Activated CD4-positive, alpha-beta memory T cell treated with anti-CD3 and anti-CD28 coated beads for 36 hours (primary cell): ENCODE results near the gene SOX13. TPM values are rescaled to one million over a fixed set of nuclear protein-coding genes. Genes with fewer than 3 reads are reported as not detected.

ENCODE experiments used
- CTCF ChIA-PET: fragments of 350-600 bp; sonication (Branson Sonifier 250); formaldehyde crosslinking; loops from one replicate; lab custom pipeline; 2021; ENCODE audit warnings: antibody characterized with exemption, inconsistent platforms; lab: Charles Lee
- POLR2A ChIA-PET: fragments of 350-600 bp; sonication (Branson Sonifier 250); formaldehyde crosslinking; loops from one replicate; lab custom pipeline; 2021; ENCODE audit warnings: antibody characterized with exemption; lab: Charles Lee
- DNase-seq: peaks from one replicate; pipeline ENCODE4 v3.0.0-alpha.2; 2020
- H3K27ac Mint-ChIP-seq: one replicate; pipeline ENCODE4 v1.8.0; 2021; ENCODE audit warnings: mixed read lengths
- H3K27me3 Mint-ChIP-seq: one replicate; pipeline ENCODE4 v1.8.0; 2021; ENCODE audit warnings: mixed read lengths
- H3K36me3 Mint-ChIP-seq: one replicate; pipeline ENCODE4 v1.8.0; 2021; ENCODE audit warnings: mixed read lengths
- H3K4me1 Mint-ChIP-seq: one replicate; pipeline ENCODE4 v1.8.0; 2021; ENCODE audit warnings: low read depth, mixed read lengths
- H3K4me3 Mint-ChIP-seq: one replicate; pipeline ENCODE4 v1.8.0; 2021; ENCODE audit warnings: mild to moderate bottlenecking, mixed read lengths
- H3K9me3 Mint-ChIP-seq: one replicate; pipeline ENCODE4 v1.8.0; 2021; ENCODE audit warnings: mixed read lengths
- intact Hi-C: fragments of 100-400 bp; cut with micrococcal nuclease; formaldehyde crosslinking; loops from one replicate; pipeline ENCODE4 v1.15.1; 2023
- total RNA-seq, 2 experiments: library from RNA; stranded (reverse); gene quantifications; one replicate each; pipeline ENCODE4 v1.2.3, GENCODE V29; 2021

Gene SOX13
- total RNA-seq, 2 experiments from 2014 or later, result 4.6 to 5.8 TPM

DNA sequence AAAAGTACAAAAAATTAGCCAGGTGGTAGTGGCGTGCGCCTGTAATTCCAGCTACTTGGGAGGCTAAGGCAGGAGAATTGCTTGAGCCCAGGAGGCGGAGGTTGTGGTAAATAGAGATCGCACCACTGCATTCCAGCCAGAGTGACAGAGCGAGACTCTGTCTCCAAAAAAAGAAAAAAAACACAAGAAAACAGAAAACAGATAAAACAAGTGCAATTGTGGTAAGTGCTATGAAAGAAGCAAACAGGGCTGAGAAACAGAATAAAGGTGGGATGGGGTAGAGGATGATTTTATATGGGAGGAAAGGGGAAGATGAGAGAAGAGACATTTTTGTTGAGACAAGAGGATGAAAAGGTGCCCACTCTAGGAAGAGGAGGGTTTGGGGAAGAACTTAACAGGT lies 5.0 kb upstream of the SOX13 start:
- Mint-ChIP-seq H3K4me3 (no peak overlapping the region), H3K9me3 (no peaks in the 10 kb centered on the region), H3K4me1 (peaks cover 8% of the 10 kb centered on the region), H3K27ac (no peak overlapping the region), H3K27me3 (peaks cover 12% of the 10 kb centered on the region), H3K36me3 (no peaks in the 10 kb centered on the region)
- POLR2A ChIA-PET, result no interaction called here
- CTCF ChIA-PET, result no interaction called here
- intact Hi-C loops, result no loop called here
- no peak for DNase-seq

GRCh38 chr1:204069887-204070286 lies 3.0 kb upstream of the SOX13 start:
- ChIA-PET POLR2A (no interaction called here), CTCF (no interaction called here)
- Mint-ChIP-seq H3K4me3 (no peak overlapping the region), H3K9me3 (no peaks in the 10 kb centered on the region), H3K4me1 (peaks cover 20% of the 10 kb centered on the region), H3K27ac (no peak overlapping the region), H3K36me3 (no peaks in the 10 kb centered on the region), H3K27me3 (peaks cover 27% of the 10 kb centered on the region)
- no peak for DNase-seq
- intact Hi-C loops, result loop anchor here (10.0 kb wide), 1 partner anchor 55 kb away; no protein-coding TSS in a partner anchor

GRCh38 chr1:204070895-204071294 lies 2.0 kb upstream of the SOX13 start:
- POLR2A ChIA-PET, result no interaction called here
- intact Hi-C loops, result loop anchor here (10.0 kb wide), 1 partner anchor 54 kb away; no protein-coding TSS in a partner anchor
- no peak for DNase-seq
- Mint-ChIP-seq H3K4me1 (peaks cover 19% of the 10 kb centered on the region), H3K36me3 (no peaks in the 10 kb centered on the region), H3K27me3 (peaks cover 37% of the 10 kb centered on the region), H3K4me3 (no peak overlapping the region), H3K27ac (no peak overlapping the region), H3K9me3 (no peaks in the 10 kb centered on the region)
- CTCF ChIA-PET, result no interaction called here

GRCh38 chr1:204073837-204074273 lies 940 bp downstream of the SOX13 start:
- Mint-ChIP-seq H3K27ac (no peak overlapping the region), H3K9me3 (no peaks in the 10 kb centered on the region), H3K4me3 (peak overlapping the region; percentile 75), H3K4me1 (peaks cover 19% of the 10 kb centered on the region), H3K27me3 (peaks cover 51% of the 10 kb centered on the region), H3K36me3 (no peaks in the 10 kb centered on the region)
- ChIA-PET POLR2A (no interaction called here), CTCF (no interaction called here)
- intact Hi-C loops, result loop anchor here (10.0 kb wide), 1 partner anchor 51 kb away; no protein-coding TSS in a partner anchor
- DNase-seq, result no peak

DNA sequence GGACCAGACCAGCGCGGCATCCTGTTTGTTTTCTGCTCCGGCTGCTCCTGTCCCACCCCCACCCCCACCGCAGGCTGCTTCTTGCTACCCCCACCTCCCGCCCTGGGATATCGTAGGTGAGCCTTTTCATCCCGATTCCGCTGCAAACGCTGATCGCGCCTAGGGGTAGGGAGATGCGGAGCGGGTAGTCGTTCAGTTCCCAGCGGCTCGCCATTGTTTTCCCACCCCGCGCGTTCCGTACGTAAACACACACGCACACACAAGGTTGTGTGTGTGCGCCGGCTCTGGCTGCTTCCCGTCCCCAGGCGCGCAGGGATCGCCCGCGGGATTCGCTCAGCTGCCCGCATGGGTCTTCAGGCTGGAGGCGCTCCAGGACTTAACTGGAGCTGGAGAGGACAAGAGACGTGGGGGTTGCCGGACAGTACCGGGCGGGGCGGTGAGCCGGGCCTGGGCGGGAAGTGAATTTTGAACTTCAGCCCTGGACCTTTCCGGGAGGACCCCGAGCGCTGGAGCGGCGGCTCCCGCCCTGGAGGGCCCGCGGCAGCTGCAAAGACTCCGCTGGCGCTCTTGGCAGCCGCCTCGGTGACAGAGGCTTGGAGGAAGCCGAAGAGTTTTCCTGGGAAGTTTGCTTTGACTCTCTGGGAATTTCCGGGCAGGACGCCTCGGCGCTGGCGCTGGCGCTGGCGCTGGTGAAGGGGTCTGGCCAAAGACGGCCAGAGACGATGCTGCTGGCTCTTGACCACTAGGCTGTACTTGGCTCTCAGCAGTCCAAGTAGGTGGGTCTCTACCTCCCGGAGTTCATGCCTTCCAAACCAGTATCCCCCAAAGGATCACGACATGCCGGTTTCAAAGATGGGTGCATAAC lies 1.6 kb downstream of the SOX13 start:
- intact Hi-C loops, result loop anchor here (10.0 kb wide), 1 partner anchor 50 kb away; no protein-coding TSS in a partner anchor
- ChIA-PET CTCF (no interaction called here), POLR2A (no interaction called here)
- peak; percentile 19 for DNase-seq
- Mint-ChIP-seq H3K4me1 (peaks cover 19% of the 10 kb centered on the region), H3K36me3 (no peaks in the 10 kb centered on the region), H3K4me3 (peak overlapping the region; percentile 75), H3K27ac (no peak overlapping the region), H3K9me3 (no peaks in the 10 kb centered on the region), H3K27me3 (peaks cover 51% of the 10 kb centered on the region)

DNA sequence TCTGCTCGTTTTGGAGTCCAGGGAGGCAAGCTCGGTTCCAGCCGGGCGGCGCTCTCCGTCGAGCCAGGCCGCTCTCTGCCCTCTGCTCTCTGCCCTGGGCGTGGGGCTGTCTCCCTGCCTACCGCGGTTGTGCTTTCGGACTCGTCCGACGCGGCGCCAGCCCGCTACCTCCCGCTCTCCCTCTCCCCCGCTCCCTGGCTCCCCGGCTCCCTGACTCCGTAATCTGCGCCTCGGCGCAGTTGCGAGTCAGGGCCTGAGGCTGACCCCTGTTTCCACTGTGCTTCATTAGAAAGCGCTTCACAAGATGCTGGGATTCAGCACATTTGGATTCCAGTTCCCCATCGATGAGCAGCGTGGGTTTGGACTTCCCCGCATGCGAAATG lies 2.2 kb downstream of the SOX13 start:
- intact Hi-C loops, result loop anchor here (10.0 kb wide), 1 partner anchor 50 kb away; no protein-coding TSS in a partner anchor
- CTCF ChIA-PET, result no interaction called here
- H3K27me3 Mint-ChIP-seq, result peaks cover 51% of the 10 kb centered on the region

DNA sequence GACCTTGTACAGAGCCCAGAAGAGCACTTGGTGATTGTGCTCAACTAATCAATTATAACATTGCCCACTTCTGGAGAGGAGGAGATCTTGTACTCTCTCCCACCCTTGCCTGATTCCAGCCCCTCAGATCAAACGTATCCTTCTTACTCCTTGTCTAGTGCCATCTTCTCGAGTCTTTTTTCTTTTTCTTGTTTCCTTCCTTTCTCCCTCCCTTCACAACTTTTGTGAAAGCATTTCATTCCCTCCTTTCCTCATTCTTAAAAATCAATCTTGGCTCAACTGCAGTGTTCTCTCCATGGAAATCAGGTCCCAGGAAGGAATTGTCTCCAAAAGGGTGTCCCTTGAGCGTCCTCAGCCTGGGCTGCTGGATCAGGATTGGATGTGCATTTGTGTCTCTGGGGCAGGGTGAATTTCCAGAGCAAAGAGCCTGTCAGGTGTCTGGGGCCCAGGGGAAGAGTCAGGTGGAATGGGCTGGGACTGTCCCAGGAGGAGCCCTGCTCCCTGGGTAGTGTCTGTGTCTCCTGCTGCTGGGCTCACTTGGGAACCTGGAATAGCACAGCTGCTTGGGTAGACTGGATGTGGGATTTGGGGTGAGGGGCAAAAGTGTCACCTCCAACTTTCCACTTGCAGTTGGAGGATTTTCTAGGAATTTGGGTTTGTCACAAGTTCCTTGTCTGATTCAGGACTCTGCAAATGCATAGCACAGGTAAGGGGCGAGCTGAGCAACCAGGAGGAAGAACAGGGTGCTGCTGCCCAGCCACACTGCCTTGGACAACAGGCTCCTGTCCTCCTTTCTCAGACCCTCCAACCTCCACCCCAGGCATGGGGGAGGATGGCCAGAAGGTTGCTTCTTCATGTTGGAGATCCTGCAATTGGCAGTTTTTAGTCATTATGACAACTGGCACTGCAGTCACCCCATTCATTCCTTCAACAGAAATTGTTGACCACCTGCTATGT lies 3.3 kb downstream of the SOX13 start:
- Mint-ChIP-seq H3K9me3 (no peaks in the 10 kb centered on the region), H3K4me3 (no peak overlapping the region), H3K4me1 (peaks cover 21% of the 10 kb centered on the region), H3K36me3 (no peaks in the 10 kb centered on the region), H3K27ac (no peak overlapping the region), H3K27me3 (peaks cover 48% of the 10 kb centered on the region)
- ChIA-PET CTCF (no interaction called here), POLR2A (interaction anchor here (0.6 kb wide), 3 partner anchors 42 to 670 kb away, joined by 3 to 4 read pairs (median 3); no protein-coding TSS in a partner anchor)
- DNase-seq, result no peak
- intact Hi-C loops, result loop anchor here (10.0 kb wide), 1 partner anchor 49 kb away; no protein-coding TSS in a partner anchor

More for the DNA sequence above, 2.2 kb downstream of the SOX13 start:
- H3K27ac Mint-ChIP-seq, result no peak overlapping the region
- peaks cover 21% of the 10 kb centered on the region for H3K4me1 Mint-ChIP-seq
- POLR2A ChIA-PET, result interaction anchor here (0.6 kb wide), 1 partner anchor 671 kb away, joined by 4 read pairs; no protein-coding TSS in a partner anchor
- peak overlapping the region; percentile 75 for H3K4me3 Mint-ChIP-seq
- no peaks in the 10 kb centered on the region for H3K9me3 Mint-ChIP-seq
- DNase-seq, result no peak
- H3K36me3 Mint-ChIP-seq, result no peaks in the 10 kb centered on the region

GRCh38 chr1:204076891-204077290 lies 4.0 kb downstream of the SOX13 start:
- no peak overlapping the region for H3K27ac Mint-ChIP-seq
- H3K4me1 Mint-ChIP-seq, result peaks cover 21% of the 10 kb centered on the region
- ChIA-PET CTCF (interaction anchor here (1.0 kb wide), 1 partner anchor 52 kb away, joined by 3 read pairs; no protein-coding TSS in a partner anchor), POLR2A (interaction anchor here (0.6 kb wide), 1 partner anchor 305 kb away, joined by 3 read pairs; no protein-coding TSS in a partner anchor)
- no peaks in the 10 kb centered on the region for H3K36me3 Mint-ChIP-seq
- intact Hi-C loops, result loop anchor here (10.0 kb wide), 1 partner anchor 48 kb away; no protein-coding TSS in a partner anchor
- no peaks in the 10 kb centered on the region for H3K9me3 Mint-ChIP-seq
- peaks cover 42% of the 10 kb centered on the region for H3K27me3 Mint-ChIP-seq
- DNase-seq, result no peak
- no peak overlapping the region for H3K4me3 Mint-ChIP-seq

DNA sequence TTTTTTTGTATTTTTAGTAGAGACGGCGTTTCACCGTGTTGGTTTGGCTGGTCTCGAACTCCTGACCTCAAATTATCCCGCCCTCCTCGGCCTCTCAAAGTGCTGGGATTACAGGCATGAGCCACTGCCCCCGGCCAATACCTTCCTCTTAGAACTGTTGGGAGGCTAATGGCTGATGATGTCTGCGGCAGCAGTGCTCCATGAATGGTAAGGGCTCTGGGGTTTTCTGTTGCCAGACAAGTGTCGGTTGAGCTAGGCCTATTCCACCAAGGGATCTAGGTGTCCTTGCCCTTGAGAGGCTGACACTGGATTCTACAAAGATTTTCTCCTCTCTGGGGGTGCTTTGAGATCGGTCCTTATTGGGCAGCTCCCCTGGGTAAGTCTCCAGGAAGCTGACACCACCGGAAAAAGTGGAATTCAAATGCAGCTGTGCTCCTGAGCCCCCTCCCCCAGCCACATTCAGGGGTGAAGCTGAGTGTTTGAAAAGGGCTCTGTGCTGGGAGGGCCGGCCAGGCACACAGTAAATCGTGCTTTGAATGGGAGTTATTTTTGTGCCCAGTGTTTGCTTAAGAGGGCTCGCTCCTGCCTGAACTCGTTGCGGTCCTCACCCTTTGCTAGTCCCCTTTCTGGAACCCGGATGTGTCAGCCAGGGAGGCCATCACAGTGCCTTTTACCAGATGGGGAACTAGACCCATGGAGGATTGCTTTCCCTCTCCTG lies 5.2 kb downstream of the SOX13 start:
- Mint-ChIP-seq H3K4me1 (peaks cover 19% of the 10 kb centered on the region), H3K27ac (no peak overlapping the region), H3K9me3 (no peaks in the 10 kb centered on the region), H3K27me3 (peaks cover 37% of the 10 kb centered on the region), H3K36me3 (no peaks in the 10 kb centered on the region), H3K4me3 (no peak overlapping the region)
- intact Hi-C loops, result loop anchor here (10.0 kb wide), 1 partner anchor 47 kb away; no protein-coding TSS in a partner anchor
- ChIA-PET POLR2A (no interaction called here), CTCF (interaction anchor here (0.7 to 1.0 kb wide), 2 partner anchors 51 to 112 kb away, joined by 3 read pairs; no protein-coding TSS in a partner anchor)
- no peak for DNase-seq

DNA sequence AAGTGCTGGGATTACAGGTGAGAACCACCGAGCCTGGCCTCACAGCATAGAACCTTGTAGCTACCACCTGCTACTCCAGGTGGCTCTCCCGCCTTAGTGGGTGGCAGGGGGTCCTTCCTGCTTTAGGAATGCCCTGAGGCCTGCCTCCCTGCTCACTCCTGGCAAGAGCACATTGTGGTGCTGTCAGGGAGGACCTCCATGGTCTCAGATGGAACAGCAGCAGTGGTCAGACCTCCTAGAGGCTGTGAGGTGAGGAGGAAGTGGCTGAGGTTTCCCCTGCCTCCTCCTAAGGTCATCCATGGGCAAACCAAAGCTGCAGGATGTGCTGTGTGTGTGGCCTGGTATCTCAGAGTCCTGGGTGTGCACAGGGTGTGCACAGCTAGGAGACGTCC lies 6.7 kb downstream of the SOX13 start:
- no peak overlapping the region for H3K27ac Mint-ChIP-seq
- H3K36me3 Mint-ChIP-seq, result no peaks in the 10 kb centered on the region
- peaks cover 11% of the 10 kb centered on the region for H3K4me1 Mint-ChIP-seq
- intact Hi-C loops, result loop anchor here (10.0 kb wide), 1 partner anchor 45 kb away; no protein-coding TSS in a partner anchor
- H3K27me3 Mint-ChIP-seq, result peaks cover 27% of the 10 kb centered on the region
- ChIA-PET CTCF (no interaction called here), POLR2A (interaction anchor here (0.6 kb wide), 1 partner anchor 14 kb away, joined by 4 read pairs; no protein-coding TSS in a partner anchor)
- no peak overlapping the region for H3K4me3 Mint-ChIP-seq
- no peaks in the 10 kb centered on the region for H3K9me3 Mint-ChIP-seq
- DNase-seq, result no peak
